ENCODE results near the gene SERPINE1.
"Not testable (repeated sequence)": the region's sequence is repeated elsewhere in the genome, so short reads cannot be mapped to it uniquely, and the experiment has no call there.

SERPINE1 gene

DNA sequence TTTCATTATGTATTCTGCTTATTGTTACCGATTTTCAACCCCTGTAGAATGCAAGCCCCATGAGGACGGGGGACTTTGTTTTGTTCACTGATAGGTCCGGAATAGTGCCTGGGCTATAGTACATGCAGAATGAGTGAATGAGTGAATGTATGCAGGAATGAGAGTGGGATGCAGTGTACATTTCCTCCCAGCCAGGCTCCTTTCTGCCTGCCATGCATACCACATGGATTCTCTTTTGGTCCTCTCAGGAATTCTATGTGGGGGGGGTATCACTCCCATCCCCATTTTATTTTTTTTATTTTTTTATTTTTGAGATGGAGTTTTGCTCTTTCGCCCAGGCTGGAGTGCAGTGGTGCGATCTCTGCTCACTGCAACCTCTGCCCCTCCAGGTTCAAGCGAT is 24.9 kb upstream of the SERPINE1 start:
- no peak for DNase-seq (ENCODE audit: low read depth)

DNA sequence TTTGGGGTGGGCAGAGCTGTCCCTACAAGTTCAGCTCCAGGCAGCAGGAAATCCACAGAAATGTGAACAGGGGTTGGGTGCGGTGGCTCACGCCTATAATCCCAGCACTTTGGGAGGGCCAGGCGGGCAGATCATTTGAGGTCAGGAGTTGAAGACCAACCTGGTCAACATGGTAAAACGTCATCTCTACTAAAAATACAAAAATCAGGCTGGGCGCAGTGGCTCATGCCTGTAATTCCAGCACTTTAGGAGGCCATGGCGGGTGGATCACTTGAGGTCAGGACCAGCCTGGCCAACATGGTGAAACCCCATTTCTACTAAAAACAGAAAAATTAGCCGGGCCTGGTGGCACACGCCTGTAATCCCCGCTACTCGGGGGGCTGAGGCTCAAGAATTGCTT is 23.2 kb upstream of the SERPINE1 start:
- not testable (repeated sequence) for DNase-seq (ENCODE audit: low read depth)

DNA sequence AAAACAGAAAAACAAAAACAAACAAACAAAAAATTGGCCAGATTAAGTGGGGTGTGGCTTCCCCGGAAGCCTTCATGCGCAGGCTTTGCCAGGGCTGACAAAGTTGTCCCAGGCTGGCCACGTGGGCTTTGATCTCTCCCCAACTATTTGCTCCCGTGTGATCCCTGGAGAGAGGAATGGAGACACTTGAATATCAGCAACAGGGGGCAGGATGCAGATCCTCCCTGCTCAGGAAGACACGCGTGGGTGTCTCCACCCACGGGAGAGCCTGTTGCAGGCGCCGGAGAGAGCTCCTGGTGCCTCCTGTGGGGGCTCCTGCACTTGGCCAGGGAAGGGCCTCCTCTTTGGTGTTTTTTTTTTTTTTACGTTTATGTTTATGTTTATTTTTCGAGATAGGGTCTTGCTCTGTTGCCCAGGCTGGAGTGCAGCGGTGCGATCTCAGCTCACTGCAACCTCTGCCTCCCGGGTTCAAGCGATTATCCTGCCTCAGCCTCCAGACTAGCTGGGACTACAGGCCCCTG is 22.7 kb upstream of the SERPINE1 start:
- DNase-seq (ENCODE audit: low read depth): no peak

DNA sequence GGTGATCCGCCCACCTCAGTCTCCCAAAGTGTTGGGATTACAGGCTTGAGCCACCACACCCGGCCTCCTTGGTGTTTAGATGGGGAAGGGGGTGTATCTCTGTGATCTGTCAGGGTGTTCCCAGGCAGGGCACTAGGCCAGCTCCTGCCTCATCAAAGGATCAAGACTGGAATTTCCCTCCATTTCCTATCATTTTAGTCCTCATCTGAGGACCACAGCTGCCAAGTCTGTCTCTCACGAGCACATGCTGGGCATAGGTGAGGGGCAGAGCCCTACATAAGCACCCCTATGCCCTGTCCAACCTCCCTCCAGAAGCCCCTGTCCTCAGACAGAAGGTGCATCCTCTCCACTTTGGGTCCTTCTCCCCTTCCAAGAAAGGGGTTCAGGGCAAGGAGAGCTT is 22.1 kb upstream of the SERPINE1 start:
- DNase-seq (ENCODE audit: low read depth): no peak

DNA sequence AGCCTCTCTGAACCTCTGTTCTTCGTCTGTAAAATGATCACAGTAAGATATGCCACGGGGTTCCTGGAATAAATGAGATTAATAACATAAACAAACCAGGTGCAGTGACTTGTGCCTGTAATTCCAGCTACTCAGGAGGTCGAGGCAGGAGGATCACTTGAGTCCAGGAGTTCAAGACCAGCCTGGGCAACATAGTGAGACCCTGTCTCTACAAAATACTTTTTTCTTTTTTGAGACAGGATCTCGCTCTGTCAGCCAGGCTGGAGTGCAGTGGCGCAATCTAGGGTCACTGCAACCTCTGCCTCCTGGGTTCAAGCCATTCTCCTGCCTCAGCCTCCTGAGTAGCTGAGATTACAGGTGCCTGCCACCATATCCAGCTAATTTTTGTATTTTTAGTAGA is 21.7 kb upstream of the SERPINE1 start:
- not testable (repeated sequence) for DNase-seq (ENCODE audit: low read depth)

DNA sequence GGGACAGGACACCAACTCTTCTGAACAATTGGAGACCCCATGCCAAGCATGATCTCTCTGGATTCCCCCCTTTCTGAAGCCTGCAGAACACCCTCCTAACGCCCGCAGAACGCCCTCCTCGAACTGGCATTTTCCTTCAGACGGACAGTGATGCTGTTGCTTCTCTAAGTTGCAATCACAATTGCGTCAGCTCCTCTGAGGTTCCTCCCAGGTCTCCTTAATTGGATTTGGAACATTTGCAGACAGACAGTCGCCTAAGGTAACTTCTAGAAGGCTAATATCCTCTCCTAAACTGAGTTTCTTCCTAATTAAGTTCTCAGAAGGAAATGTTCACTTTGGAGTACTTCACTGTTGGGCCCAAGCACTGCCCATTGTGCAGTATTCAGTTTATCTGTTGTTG is 20.5 kb upstream of the SERPINE1 start:
- no peak for DNase-seq (ENCODE audit: low read depth)

DNA sequence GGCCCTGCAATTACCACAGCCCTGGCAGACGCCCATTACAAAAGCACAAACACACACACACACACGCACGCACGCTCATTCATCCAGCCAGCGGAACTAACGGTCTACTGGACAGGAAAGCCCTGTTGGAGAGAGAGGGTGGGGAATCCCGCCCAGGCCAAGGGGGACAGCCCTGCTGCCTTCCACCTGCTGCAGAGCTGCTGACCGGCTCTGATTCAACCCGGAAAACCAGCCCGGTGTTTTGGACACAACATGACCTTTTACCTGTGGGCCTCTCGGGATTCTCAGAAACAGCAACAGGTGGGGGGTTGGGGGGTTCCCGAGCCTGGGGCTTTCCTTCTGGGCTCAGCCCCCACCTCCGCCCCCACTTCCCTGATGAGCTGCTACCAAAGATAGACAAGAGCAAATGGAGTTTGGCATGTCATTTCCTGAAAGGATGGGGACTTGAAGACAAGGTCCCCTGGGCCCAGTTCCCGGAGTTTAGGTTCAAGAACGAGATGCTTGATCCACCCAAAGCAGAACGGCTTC is 18.5 kb upstream of the SERPINE1 start:
- DNase-seq (ENCODE audit: low read depth): peak; percentile 74

DNA sequence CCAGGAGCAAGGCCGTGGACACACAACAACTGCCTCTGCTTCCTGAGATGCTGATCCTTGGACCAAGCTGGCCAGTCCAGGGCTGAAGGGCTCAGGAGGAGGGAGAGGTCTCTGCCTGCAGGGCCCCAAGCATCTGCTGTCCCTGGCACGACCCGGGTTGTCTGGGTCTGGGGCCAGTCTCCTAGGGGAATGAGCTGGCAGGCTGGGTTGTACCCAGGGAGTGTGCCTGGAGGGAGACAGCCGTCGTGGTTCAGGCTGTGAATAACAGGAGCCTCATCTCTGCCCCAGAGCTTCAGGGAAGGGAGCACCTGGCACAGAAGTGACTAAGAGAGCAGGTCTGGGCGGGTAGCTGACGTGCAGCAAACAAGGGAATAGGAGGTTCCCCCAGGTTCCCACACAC is 17.9 kb upstream of the SERPINE1 start:
- DNase-seq (ENCODE audit: low read depth): no peak

DNA sequence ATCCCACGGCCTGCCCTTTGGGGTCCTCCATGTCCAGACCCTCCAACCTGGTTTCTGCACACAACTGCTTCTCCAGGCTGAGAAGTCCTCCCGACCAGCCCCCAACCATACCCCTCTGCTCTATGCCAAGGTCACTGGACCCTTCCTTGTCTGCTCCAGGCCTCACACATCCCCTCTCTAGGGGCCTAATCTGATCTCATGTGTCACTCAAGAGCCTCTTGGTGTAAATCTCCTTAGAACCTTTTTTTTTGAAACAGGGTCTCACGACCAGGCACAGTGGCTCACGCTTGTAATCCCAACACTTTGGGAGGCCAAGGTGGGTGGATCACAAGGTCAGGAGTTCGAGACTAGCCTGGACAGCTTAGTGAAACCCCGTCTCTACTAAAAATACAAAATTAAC is 17.5 kb upstream of the SERPINE1 start:
- DNase-seq (ENCODE audit: low read depth): no peak

DNA sequence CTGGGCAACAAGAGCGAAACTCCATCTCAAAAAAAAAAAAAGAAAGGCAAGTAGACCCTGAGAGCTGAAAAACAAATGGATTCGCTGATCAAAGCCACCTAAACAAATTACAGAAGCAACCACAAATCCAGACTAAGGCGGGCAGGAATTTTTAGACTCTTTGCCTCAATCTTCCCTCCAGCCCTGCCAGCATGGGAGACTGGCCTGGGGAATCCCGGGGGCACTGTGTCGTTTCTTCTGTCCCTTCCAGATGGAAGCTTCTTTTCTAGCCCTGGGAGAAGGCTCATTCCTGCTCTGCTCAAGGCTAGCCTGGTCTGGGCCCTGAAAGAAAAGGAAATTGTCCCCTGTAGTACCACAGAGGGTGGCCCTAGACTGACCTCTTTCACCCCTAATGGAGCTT is 15.6 kb upstream of the SERPINE1 start:
- DNase-seq (ENCODE audit: low read depth): no peak

DNA sequence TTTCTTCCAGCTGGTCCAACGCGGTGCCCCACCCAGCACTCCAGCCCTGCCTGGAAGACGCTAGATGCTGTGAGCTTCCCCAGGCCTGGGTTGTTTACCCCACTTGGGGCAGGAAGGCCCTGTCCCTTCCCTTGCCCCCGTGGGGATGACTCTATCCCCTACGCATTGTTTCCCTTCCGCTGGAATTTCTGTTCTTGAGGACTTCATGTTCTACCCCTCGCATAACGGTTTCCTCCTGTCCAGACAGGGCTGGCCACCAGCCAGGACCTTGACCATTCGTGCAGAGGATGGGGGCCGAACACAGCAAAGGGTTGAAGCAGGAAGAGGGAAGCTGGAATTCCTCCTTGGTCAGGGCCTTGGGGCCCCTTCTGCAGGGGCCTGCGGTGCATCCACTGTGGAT is 14.7 kb upstream of the SERPINE1 start:
- DNase-seq (ENCODE audit: low read depth): peak; percentile 64

DNA sequence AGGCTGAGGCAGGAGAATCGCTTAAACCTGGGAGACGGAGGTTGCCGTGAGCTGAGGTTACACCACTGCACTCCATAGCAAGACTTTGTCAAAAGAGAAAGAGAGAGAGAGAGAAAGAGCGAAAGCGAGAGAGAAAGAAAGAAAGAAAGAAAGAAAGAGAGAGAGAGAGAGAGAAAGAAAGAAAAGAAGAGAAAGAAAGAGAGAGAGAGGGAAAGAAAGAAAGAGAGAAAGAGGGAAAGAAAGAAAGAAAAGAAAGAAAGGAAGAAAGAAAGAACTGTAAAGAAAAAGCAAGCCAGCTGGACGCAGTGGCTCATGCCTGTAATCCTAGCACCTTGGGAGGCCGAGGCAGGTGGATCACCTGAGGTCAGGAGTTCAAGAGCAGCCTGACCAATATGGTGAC is 13.8 kb upstream of the SERPINE1 start:
- not testable (repeated sequence) for DNase-seq (ENCODE audit: low read depth)

DNA sequence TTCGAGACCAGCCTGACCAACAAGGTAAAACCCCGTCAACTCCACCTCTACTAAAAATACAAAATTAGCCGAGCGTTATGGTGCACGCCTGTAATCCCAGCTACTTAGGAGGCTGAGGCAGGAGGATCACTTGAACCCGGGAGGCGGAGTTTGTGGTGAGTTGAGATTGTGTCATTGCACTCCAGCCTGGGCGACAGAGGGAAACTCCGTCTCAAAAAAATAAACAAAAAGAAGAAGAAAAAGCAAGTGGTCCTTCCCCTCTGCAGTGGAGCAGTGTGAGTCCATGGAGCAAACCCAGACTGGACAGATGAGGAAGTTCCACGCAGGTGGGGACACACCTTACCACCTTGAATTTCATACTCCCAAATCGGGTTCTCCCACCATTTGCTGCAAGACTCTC is 13.1 kb upstream of the SERPINE1 start:
- DNase-seq (ENCODE audit: low read depth): no peak

DNA sequence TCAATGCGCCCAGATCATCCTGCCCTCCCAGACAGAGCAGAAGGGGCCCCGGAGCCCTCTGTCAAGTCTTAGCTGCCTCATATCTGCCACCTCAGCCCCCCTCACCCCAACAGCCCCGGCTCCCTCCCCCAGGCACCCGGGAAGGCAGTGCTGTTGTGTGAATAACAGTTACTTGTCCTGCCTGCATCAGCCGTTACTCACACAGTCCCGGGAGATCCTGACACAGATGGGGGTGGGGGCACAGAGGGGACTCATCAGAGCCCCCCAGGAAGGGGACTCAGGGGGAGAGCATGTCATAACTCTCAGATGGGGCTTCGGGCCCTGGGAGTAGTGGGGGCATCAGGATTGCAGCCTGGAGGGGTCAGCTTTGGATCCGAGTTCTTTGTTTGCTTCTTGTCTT is 12.4 kb upstream of the SERPINE1 start:
- no peak for DNase-seq (ENCODE audit: low read depth)

DNA sequence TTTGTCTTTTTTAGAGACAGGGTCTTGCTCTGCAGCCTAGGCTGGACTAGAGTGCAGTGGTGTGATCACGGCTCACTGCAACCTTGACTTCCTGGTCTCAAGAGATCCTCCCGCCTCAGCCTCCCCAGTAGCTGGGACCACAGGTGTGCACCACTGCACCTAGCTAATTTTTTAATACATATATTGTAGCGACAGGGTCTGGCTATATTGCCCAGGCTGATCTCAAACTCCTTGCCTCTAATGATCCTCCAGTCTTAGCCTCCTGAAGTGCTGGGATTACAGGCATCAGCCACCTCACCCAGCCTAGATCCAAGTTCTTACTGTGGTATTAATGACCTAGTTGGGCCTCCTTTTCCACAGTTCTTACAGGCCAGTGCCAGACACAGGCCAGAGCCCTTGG is 11.7 kb upstream of the SERPINE1 start:
- no peak for DNase-seq (ENCODE audit: low read depth)

DNA sequence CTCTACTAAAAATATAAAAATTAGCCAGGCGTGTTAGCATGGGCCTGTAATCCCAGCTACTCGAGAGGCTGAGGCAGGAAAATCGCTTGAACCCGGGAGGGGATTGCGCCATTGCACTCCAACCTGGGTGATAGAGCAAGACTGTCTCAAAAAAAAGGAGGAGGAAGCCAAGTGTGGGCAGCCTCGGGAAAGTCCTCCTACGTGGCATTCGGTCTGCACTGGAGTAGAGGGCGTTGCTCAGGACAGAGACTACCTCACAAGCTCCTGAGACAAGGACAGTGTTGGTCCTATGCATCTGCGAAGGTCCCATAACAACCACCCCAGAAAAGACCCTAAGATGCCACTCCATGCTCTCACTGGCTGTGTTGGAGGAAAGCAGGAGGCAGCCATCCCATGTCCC is 10.0 kb upstream of the SERPINE1 start:
- no peak for DNase-seq (ENCODE audit: low read depth)

DNA sequence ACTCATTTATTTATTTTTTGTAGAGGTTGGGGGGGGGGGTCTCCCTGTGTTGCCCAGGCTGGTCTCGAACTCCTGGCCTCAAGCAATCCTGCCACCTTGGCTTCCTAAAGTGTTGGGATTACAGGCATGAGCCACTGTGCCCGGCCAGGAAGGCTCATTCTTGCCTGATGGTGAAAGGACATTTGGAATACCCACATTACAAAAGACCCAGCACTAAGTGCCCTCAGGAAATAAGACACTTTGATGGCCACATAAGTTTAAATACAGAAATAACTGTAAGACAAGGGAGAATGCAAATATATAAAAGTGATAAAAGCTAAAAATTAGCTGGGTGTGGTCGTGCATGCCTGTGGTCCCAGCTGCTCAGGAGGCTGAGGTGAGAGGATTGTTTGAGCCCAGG is 8.0 kb upstream of the SERPINE1 start:
- no peak for DNase-seq (ENCODE audit: low read depth)

DNA sequence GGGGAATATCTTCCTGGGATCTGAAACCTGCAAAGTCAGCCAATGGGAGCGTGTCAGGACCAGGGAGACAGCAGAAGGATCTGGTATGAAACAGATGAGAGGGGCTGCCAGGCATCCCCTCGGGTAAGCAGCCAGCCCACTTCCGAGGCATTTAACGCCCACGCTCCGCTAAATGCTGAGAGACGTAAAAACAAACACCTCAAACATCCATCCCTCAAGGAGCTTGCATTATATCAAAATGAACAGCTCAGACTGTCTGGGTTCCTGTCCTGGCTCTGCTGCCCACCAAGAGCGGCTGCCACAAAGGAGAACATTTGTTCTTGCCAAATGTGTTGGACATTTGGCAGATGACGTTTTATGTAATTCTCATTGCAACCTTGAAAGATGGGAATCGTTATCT is 7.0 kb upstream of the SERPINE1 start:
- no peak for DNase-seq (ENCODE audit: low read depth)

DNA sequence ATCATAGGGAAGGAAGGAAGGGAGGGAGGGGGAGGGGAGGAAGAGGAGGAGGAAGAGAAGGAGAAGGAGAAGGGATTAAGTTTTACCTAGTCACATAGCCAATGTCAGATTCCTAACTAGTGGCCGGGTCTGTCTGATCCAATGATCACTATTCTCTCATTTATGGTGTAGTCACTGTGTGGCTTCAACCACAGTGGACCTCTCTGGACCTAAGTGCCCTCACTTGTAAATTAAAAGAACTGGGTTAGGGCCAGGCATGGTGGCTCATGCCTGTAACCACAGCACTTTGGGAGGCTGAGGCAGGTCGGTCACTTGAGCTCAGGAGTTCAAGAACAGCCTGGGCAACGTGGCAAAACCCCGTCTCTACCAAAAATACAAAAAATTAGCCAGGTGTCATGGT is 6.6 kb upstream of the SERPINE1 start:
- no peak for DNase-seq (ENCODE audit: low read depth)

DNA sequence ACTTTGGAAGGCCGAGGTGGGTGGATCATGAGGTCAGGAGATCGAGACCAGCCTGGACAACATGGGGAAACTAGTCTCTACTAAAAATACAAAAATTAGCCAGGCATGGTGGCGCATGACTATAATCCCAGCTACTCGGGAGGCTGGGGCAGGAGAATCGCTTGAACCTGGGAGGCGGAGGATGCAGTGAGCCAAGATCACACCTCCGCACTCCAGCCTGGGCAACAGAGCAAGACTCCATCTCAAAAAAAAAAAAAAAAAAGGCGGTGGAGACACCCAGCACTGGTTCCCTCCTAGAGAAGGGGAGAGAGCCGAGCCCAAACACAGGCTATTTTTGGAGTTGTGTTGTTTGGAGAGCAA is 5.3 kb upstream of the SERPINE1 start:
- not testable (repeated sequence) for DNase-seq (ENCODE audit: low read depth)

DNA sequence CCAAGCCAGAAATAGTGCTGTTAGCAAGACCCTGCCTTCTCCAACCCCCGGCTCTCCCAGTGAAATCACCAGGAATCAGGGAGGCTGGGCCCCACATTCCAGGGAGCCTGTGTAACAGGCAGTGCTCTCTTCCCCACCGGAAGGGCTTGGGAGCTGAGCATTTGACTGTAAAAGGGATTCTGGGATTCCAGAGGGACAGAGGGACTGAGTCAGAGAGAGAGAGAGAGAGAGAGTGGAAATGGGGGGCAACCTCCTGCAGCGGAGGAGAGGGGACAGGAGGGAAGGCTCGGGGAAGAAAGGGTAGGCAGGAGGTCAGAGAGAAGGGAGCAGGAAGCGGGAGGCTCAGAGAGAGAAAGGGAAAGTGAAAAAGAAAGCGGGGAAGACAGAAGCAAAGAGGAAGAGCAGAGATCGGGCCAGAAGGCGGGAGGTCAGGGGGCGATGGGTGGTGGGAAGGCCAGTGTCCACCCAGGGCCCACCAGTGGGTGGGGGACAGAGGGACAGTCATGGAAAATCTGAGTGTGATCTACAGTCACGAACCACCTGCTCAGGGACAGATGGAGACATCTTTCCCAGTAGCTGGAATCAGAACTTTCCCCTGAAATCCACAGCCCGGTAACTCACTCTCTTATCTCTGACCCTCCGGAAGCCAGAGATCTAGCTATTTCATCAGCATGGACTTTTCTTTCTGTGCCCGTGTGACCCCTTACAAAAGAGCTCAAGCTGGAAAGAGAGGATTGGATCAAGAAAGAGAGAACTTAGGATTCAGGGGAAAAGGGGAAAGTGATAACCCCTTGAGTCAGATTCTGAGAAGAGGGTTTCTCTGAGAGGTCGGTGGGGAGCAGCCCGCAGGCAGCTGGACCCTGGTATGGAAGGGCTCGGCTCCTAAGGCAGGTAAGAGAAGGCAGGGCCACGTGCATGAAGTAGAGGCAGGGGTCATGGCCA is 4.6 kb upstream of the SERPINE1 start:
- peak; percentile 97 for DNase-seq (ENCODE audit: low read depth)

DNA sequence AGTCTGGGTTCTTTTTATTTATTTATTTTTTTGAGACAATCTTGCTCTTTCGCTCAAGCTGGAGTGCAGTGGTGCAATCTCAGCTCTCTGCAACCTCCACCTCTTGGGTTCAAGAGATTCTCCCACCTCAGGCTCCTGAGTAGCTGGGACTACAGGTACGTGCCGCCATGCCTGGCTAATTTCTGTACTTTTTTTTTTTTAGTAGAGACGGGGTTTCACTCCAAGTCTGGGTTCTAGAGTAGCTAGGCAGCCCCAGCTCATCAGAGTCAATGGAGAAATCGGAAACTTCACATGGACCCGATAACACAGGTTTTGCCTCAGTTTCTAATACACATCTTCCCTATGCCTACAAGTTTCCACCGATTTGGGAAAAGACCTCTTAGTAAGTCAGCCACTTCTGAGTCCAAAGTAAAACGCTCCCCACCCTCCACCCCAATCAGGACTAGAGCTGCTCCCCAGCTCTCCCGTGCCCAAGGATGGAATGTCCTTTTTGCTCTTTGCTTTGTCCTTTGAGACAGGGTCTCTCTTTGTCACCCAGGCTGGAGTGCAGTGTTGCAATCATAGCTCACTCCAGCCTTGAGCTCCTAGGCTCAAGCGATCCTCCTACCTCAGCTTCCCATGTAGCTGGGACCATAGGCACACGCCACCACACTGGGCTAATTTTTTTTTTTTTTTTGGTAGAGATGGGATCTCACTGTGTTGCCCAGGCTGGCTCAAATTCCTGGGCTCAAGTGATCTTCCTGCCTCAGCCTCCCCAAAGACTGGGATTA is 3.8 kb upstream of the SERPINE1 start:
- DNase-seq (ENCODE audit: low read depth): no peak

DNA sequence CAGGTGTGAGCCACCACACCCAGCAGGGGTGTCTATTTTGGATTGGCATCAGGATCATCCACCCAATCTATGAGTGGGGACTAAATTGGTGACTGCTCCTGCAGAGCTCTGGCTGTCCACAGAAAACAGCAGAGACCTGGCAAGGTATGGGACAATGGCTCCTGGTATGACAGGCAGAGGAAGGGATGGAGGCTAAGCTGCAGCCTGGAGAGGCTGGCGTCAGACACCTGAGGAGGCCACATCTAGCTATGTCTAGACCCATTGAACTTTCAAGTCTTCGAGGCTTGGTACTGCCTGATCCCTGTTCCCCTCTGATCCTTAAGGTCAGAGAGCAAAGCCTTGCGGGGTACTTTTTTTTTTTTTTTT is 3.2 kb upstream of the SERPINE1 start:
- no peak for DNase-seq (ENCODE audit: low read depth)
